GM12878 (cell line): ENCODE data around the gene RIMS1. TPM values are rescaled to one million over a fixed set of nuclear protein-coding genes. Genes with fewer than 3 reads are reported as not detected.

Experiments used
- ATAC-seq: fragments of 200-7000 bp; cut with Tn5 transposase; 3 replicates; pipeline ENCODE4 v1.9.1; 2020; ENCODE audit warnings: mild to moderate bottlenecking, moderate library complexity
- BruUV-seq: library from RNA; stranded (reverse); fragments of 400-500 nt; replicated peaks from 2 replicates; lab custom pipeline; 2021; lab: Mats Ljungman, UMichigan
- CTCF ChIA-PET: fragments of 300-600 bp; sonication (Branson Sonifier 250); formaldehyde crosslinking; extraction: SDS; loops from one replicate; lab custom pipeline; 2021; ENCODE audit warnings: inconsistent platforms; lab: Yijun Ruan, JAX
- POLR2A ChIA-PET: fragments of 350-600 bp; formaldehyde crosslinking; extraction: SDS; loops from one replicate; lab custom pipeline; 2021; ENCODE audit warnings: inconsistent platforms; lab: Charles Lee
- RAD21 ChIA-PET: fragments of 300-600 bp; sonication (Branson Sonifier 250); formaldehyde crosslinking; loops from one replicate; lab custom pipeline; 2023; ENCODE audit warnings: antibody characterized with exemption; ENCODE audit not compliant: unreplicated experiment; lab: Charles Lee
- SMC1A ChIA-PET: fragments of 300-600 bp; sonication (Branson Sonifier 250); formaldehyde crosslinking; loops from one replicate; lab custom pipeline; 2023; ENCODE audit not compliant: unreplicated experiment, uncharacterized antibody; lab: Charles Lee
- DNase-seq: peaks from one replicate; pipeline ENCODE4 v3.0.0-alpha.2; 2011; ENCODE audit warnings: low read depth, low spot score
- FAIRE-seq: peaks from 3 replicates; lab custom pipeline; 2011; peaks lifted over from hg19 to GRCh38; lab: Jason Lieb, UNC
- H2AFZ ChIP-seq: 2 replicates; pipeline ENCODE4 v1.6.0; 2011; ENCODE audit warnings: low read depth, low read length, control low read depth; ENCODE audit not compliant: control insufficient read depth
- H3K27ac ChIP-seq: 2 replicates; pipeline ENCODE4 v1.5.1; 2011; ENCODE audit warnings: control low read depth; ENCODE audit not compliant: control insufficient read depth, insufficient read depth
- H3K27me3 ChIP-seq, 2 experiments: replicated peaks in 1 of 2; 2 replicates each; pipeline versions ENCODE4 v1.6.0 to v1.6.1; 2011; ENCODE audit warnings: low read length in 1 of 2; ENCODE audit not compliant: control insufficient read depth in 2 of 2, insufficient read depth in 2 of 2
- H3K36me3 ChIP-seq, 2 experiments: 2 replicates each; pipeline ENCODE4 v1.5.1; 2011; ENCODE audit warnings: low read length in 1 of 2; ENCODE audit not compliant: control insufficient read depth in 2 of 2, insufficient read depth in 2 of 2
- H3K4me1 ChIP-seq: 2 replicates; pipeline ENCODE4 v1.6.1; 2011; ENCODE audit warnings: mild to moderate bottlenecking, low read length, moderate library complexity, mixed read lengths; ENCODE audit not compliant: control insufficient read depth, insufficient read depth
- H3K4me2 ChIP-seq: 2 replicates; pipeline ENCODE4 v1.6.0; 2011; ENCODE audit warnings: control low read depth; ENCODE audit not compliant: control insufficient read depth, insufficient read depth
- H3K4me3 ChIP-seq: fragments of 200-600 bp; sonication (generic); 2 replicates; pipeline ENCODE4 v1.5.1; 2016
- H3K79me2 ChIP-seq: 2 replicates; pipeline ENCODE4 v1.6.0; 2011; ENCODE audit warnings: low read length; ENCODE audit not compliant: control insufficient read depth, insufficient read depth
- H3K9ac ChIP-seq: 2 replicates; pipeline ENCODE4 v1.8.0; 2011; ENCODE audit warnings: low read length, control low read depth, mixed read lengths; ENCODE audit not compliant: control insufficient read depth, insufficient read depth
- H3K9me3 ChIP-seq: replicated peaks from 3 replicates; pipeline ENCODE4 v1.5.1; 2011; ENCODE audit warnings: mild to moderate bottlenecking, low read length; ENCODE audit not compliant: control insufficient read depth, insufficient read depth
- H4K20me1 ChIP-seq: 2 replicates; pipeline ENCODE4 v1.6.0; 2011; ENCODE audit not compliant: control insufficient read depth, insufficient read depth
- ATF3 ChIP-seq: IDR thresholded peaks from 2 replicates; pipeline ENCODE4 v1.6.1; 2011; ENCODE audit warnings: low read depth, mild to moderate bottlenecking, low read length, moderate library complexity, borderline replicate concordance; ENCODE audit errors: extremely low read depth
- CHD4 ChIP-seq: fragments of 200-600 bp; sonication (generic); IDR thresholded peaks from 2 replicates; pipeline ENCODE4 v1.6.1; 2016; ENCODE audit warnings: mild to moderate bottlenecking
- CREB1 ChIP-seq: IDR thresholded peaks from 2 replicates; pipeline ENCODE4 v1.6.1; 2012; ENCODE audit warnings: low read depth, mild to moderate bottlenecking, inconsistent platforms
- ELK1 ChIP-seq: IDR thresholded peaks from 2 replicates; pipeline ENCODE4 v1.6.1; 2012; ENCODE audit warnings: low read depth, low read length, improper control_type of control experiment
- IRF5 ChIP-seq: fragments of 450-650 bp; IDR thresholded peaks from 2 replicates; pipeline ENCODE4 v1.6.1; 2017; ENCODE audit warnings: borderline replicate concordance
- KLF5 ChIP-seq: fragments of 450-650 bp; IDR thresholded peaks from 2 replicates; pipeline ENCODE4 v1.6.1; 2014; ENCODE audit warnings: mild to moderate bottlenecking; ENCODE audit not compliant: partially characterized antibody
- MEF2A ChIP-seq: IDR thresholded peaks from 2 replicates; pipeline ENCODE4 v1.6.1; 2011; ENCODE audit warnings: low read depth, mild to moderate bottlenecking, low read length, moderate library complexity; ENCODE audit not compliant: insufficient read depth
- MEF2B ChIP-seq: fragments of 450-650 bp; IDR thresholded peaks from 2 replicates; pipeline ENCODE4 v1.6.1; 2018; ENCODE audit warnings: mild to moderate bottlenecking, moderate library complexity; ENCODE audit not compliant: partially characterized antibody, poor library complexity, severe bottlenecking
- NFYA ChIP-seq: IDR thresholded peaks from 2 replicates; pipeline ENCODE4 v1.6.1; 2011; ENCODE audit warnings: low read depth, mild to moderate bottlenecking, low read length, improper control_type of control experiment, borderline replicate concordance
- POLR2AphosphoS2 ChIP-seq: IDR thresholded peaks from 2 replicates; pipeline ENCODE4 v1.6.1; 2011; ENCODE audit warnings: low read depth, mild to moderate bottlenecking, low read length, improper control_type of control experiment, moderate library complexity
- REST ChIP-seq: IDR thresholded peaks from 2 replicates; pipeline ENCODE4 v1.6.1; 2012; ENCODE audit warnings: mild to moderate bottlenecking, low read depth, low read length
- TAF1 ChIP-seq: IDR thresholded peaks from 2 replicates; pipeline ENCODE4 v1.6.1; 2011; ENCODE audit warnings: mild to moderate bottlenecking, low read depth, low read length, borderline replicate concordance
- ZBTB33 ChIP-seq: fragments of 450-650 bp; IDR thresholded peaks from 2 replicates; pipeline ENCODE4 v1.6.1; 2017; ENCODE audit warnings: mild to moderate bottlenecking
- WGBS: methylation state at CpG from one replicate; pipeline ENCODE4 v1.1.6; 2016; ENCODE audit warnings: low lambda C conversion rate; ENCODE audit not compliant: insufficient replicate concordance, insufficient coverage; ENCODE audit errors: missing lambda C conversion rate; 5-methylcytosine and 5-hydroxymethylcytosine counted together
- in situ Hi-C: fragments of 300-500 bp; cut with MboI; formaldehyde crosslinking; loops from 9 replicates; pipeline ENCODE4 v1.14.3; 2018; ENCODE audit warnings: mixed read lengths
- intact Hi-C: fragments of 100-400 bp; cut with micrococcal nuclease; formaldehyde crosslinking; loops from one replicate; pipeline ENCODE4 v1.14.2; 2022; ENCODE audit not compliant: unreplicated experiment
- polyA plus RNA-seq, 11 experiments: library from polyadenylated mRNA; depleted of rRNA in 4 of 11; unstranded in 6 of 11; stranded (reverse) in 5 of 11; fragments of >200 nt; fragmentation: Nextera tagmentation in 4 of 11; fragmentation: Illumina TruSeq in 1 of 11; extraction: Ambion mirVana in 4 of 11; extraction: Trizol in 1 of 11; gene quantifications; 1 replicate in 1 of 11; 2 replicates in 10 of 11; pipeline versions ENCODE4 v1.2.1 to v1.2.3, GENCODE V29; 2011 to 2016; ENCODE audit warnings: inconsistent platforms in 2 of 11, missing spikeins in 2 of 11, low read depth in 1 of 11
- total RNA-seq, 4 experiments: library from RNA; depleted of rRNA in 3 of 4; stranded (reverse); fragments of >200 nt in 3 of 4; fragmentation: Illumina TruSeq in 1 of 4; extraction: Trizol in 1 of 4; gene quantifications; 2 replicates each; pipeline versions ENCODE4 v1.2.1 to v1.2.3, GENCODE V29; 2013 to 2021

Gene RIMS1
- total and polyA plus RNA-seq, 10 of the 15 experiments (the other 5 are each of a cell fraction or from before 2014, with no cell fraction given), result 0.05 to 0.76 (median 0.23) TPM

GRCh38 chr6:72048080-72048479, 161.7 kb downstream of the RIMS1 start (continued):
- TF ChIP-seq NFYA, result no peak
- TF ChIP-seq KLF5, result no peak
- no peak for TF ChIP-seq CHD4

- H3K4me1 ChIP-seq, result no peaks in the 10 kb centered on the region
- no peaks in the 10 kb centered on the region for H3K36me3 ChIP-seq
- no peak overlapping the region for H3K9ac ChIP-seq
- intact Hi-C loops, result no loop called here
- in situ Hi-C loops, result no loop called here
- no peak overlapping the region for H2AFZ ChIP-seq
- ATAC-seq, result no peak
- no peaks in the 10 kb centered on the region for H3K9me3 ChIP-seq
- H3K4me3 ChIP-seq, result no peak overlapping the region
- no peak overlapping the region for H3K4me2 ChIP-seq
- DNase-seq, result no peak
- no peaks in the 10 kb centered on the region; a peak in 1 of 4 replicates for H3K27me3 ChIP-seq
- ChIA-PET RAD21 (no interaction called here), POLR2A (no interaction called here), CTCF (no interaction called here), SMC1A (no interaction called here)
- no peak for FAIRE-seq
- no peaks in the 10 kb centered on the region for H3K79me2 ChIP-seq
- H3K27ac ChIP-seq, result no peak overlapping the region
- WGBS, result 32% methylated on average over 3 of the region's 3 CpGs
- TF ChIP-seq TAF1 (no peak), CREB1 (no peak), MEF2A (no peak), ATF3 (no peak), MEF2B (no peak), ZBTB33 (no peak), POLR2AphosphoS2 (no peak), ELK1 (no peak), REST (no peak), IRF5 (no peak)
- BruUV-seq, result no TSS peak
- H4K20me1 ChIP-seq, result no peaks in the 10 kb centered on the region
Measured at GRCh38 chr6:72049376-72049775, 163.0 kb downstream of the RIMS1 start.
